ENCODE results near the gene VPS36. TPM values are rescaled to one million over a fixed set of nuclear protein-coding genes. Genes with fewer than 3 reads are reported as not detected.
A peak's percentile ranks its signal among the peaks of the same experiment; 100 is the strongest.
"Not testable (repeated sequence)": the region's sequence is repeated elsewhere in the genome, so short reads cannot be mapped to it uniquely, and the experiment has no call there.

The VPS36 gene
- total RNA-seq, 2 donors from 2014 or later = 34.1 to 38.5 TPM

GRCh38 chr13:52449331-52450011 lies 963 bp downstream of the VPS36 start:
- intact Hi-C loops (cut with DNase I) = loop anchor here (1.0 to 10.0 kb wide), 5 partner anchors 52 to 255 kb away; no protein-coding TSS in a partner anchor
- DNase-seq (no peak), ATAC-seq (no peak)

- DNase-seq (no peak), ATAC-seq (no peak)
- intact Hi-C loops (cut with DNase I) = loop anchor here (5.0 kb wide), 2 partner anchors 51 to 101 kb away; no protein-coding TSS in a partner anchor
Measured at GRCh38 chr13:52447815-52448552, 2.5 kb downstream of the VPS36 start.

GRCh38 chr13:52447354-52447753 lies 3.1 kb downstream of the VPS36 start:
- DNase-seq (no peak), ATAC-seq (no peak)
- intact Hi-C loops (cut with DNase I) = loop anchor here (5.0 kb wide), 2 partner anchors 50 to 100 kb away; no protein-coding TSS in a partner anchor

- no peak for DNase-seq
- intact Hi-C loops (cut with DNase I) = loop anchor here (5.0 kb wide), 2 partner anchors 49 to 99 kb away; no protein-coding TSS in a partner anchor
- no peak for ATAC-seq
Measured at GRCh38 chr13:52446265-52446664, 4.2 kb downstream of the VPS36 start.

- intact Hi-C loops (cut with DNase I) = no loop called here
- ATAC-seq (peak; percentile 56 to 57), DNase-seq (no peak)
Measured at GRCh38 chr13:52432456-52432855, 18.0 kb downstream of the VPS36 start.

GRCh38 chr13:52428295-52428694 lies 22.1 kb downstream of the VPS36 start:
- ATAC-seq (peak; percentile 39 to 59), DNase-seq (no peak)
- intact Hi-C loops (cut with DNase I) = no loop called here

- DNase-seq (no peak), ATAC-seq (no peak)
- intact Hi-C loops (cut with DNase I) = no loop called here
Measured at GRCh38 chr13:52421216-52421615, 29.2 kb downstream of the VPS36 start.

GRCh38 chr13:52419080-52419479 lies 31.4 kb downstream of the VPS36 start:
- no peak for DNase-seq
- intact Hi-C loops (cut with DNase I) = no loop called here
- no peak for ATAC-seq

- no peak for DNase-seq
- ATAC-seq = no peak
- intact Hi-C loops (cut with DNase I) = no loop called here
Measured at GRCh38 chr13:52414963-52415362, 35.5 kb downstream of the VPS36 start.

- DNase-seq (no peak), ATAC-seq (peak in 1 of 2 donors; percentile 47)
- intact Hi-C loops (cut with DNase I) = no loop called here
Measured at GRCh38 chr13:52414051-52414450, 36.4 kb downstream of the VPS36 start.

- ATAC-seq (no peak), DNase-seq (no peak)
- intact Hi-C loops (cut with DNase I) = no loop called here
Measured at GRCh38 chr13:52412128-52412527, 38.3 kb downstream of the VPS36 start.

GRCh38 chr13:52411629-52412028 lies 38.8 kb downstream of the VPS36 start:
- intact Hi-C loops (cut with DNase I) = no loop called here
- DNase-seq (no peak), ATAC-seq (no peak)

GRCh38 chr13:52408071-52408658 lies 42.3 kb downstream of the VPS36 start:
- DNase-seq; intact Hi-C loops (cut with DNase I); ATAC-seq: not testable (repeated sequence)

- DNase-seq; ATAC-seq; intact Hi-C loops (cut with DNase I): not testable (repeated sequence)
Measured at GRCh38 chr13:52407436-52407835, 43.0 kb downstream of the VPS36 start.

- intact Hi-C loops (cut with DNase I) = no loop called here
- no peak for ATAC-seq
- no peak for DNase-seq
Measured at GRCh38 chr13:52406629-52407028, 43.8 kb downstream of the VPS36 start.

GRCh38 chr13:52405767-52406494 lies 44.5 kb downstream of the VPS36 start, which contains the start of gene THSD1:
TSS of gene THSD1 (minus strand) at chr13:52406172. CDS start at chr13:52402600, 3,572 bp downstream.
- DNase-seq (peak; percentile 86), ATAC-seq (peak; percentile 94)
- intact Hi-C loops (cut with DNase I) = no loop called here

GRCh38 chr13:52405369-52405766 lies 45.1 kb downstream of the VPS36 start:
- ATAC-seq (peak in 1 of 2 donors; percentile 41), DNase-seq (no peak)
- intact Hi-C loops (cut with DNase I) = no loop called here

- ATAC-seq (peak; percentile 21 to 41), DNase-seq (no peak)
- intact Hi-C loops (cut with DNase I) = loop anchor here (5.0 to 10.0 kb wide), 2 partner anchors 48 to 55 kb away; partner anchors contain the start of genes CKAP2 (in 1 of the 2) and VPS36 (in 1 of the 2)
Measured at GRCh38 chr13:52399708-52400107, 50.7 kb downstream of the VPS36 start.

GRCh38 chr13:52399046-52399445 lies 51.4 kb downstream of the VPS36 start:
- intact Hi-C loops (cut with DNase I) = loop anchor here (5.0 to 10.0 kb wide), 2 partner anchors 48 to 56 kb away; partner anchors contain the start of genes CKAP2 (in 1 of the 2) and VPS36 (in 1 of the 2)
- DNase-seq (no peak), ATAC-seq (no peak)

Measured in left cardiac atrium (tissue), 4 donors.